H1 (cell line): ENCODE results near the gene KRTAP5-6.

Experiments used
- ASH2L ChIP-seq: fragments of 200-600, 300-600 bp; sonication (generic); IDR thresholded peaks from one replicate; pipeline ENCODE4 v1.7.1; 2017; ENCODE audit warnings: low read length
- CBX8 ChIP-seq: fragments of 300-800, 300-1000 bp; sonication (generic); IDR thresholded peaks from 2 replicates; pipeline ENCODE4 v1.7.1; 2016; ENCODE audit warnings: low read depth, low read length, borderline replicate concordance
- CREB1 ChIP-seq: IDR thresholded peaks from 2 replicates; pipeline ENCODE4 v1.6.1; 2012; ENCODE audit warnings: inconsistent platforms
- CTCF ChIP-seq, 3 experiments: IDR thresholded peaks; 1 replicate in 2 of 3; 2 replicates in 1 of 3; pipeline versions ENCODE4 v1.5.1 to v1.6.1; 2011; ENCODE audit warnings: low read length in 3 of 3, mild to moderate bottlenecking in 3 of 3, inconsistent platforms in 2 of 3, low read depth in 1 of 3, moderate library complexity in 1 of 3; ENCODE audit not compliant: insufficient read depth in 1 of 3; ENCODE audit errors: control extremely low read depth in 1 of 3
- EP300 ChIP-seq, 2 experiments: IDR thresholded peaks; 1 replicate in 1 of 2; 2 replicates in 1 of 2; pipeline ENCODE4 v1.6.1; 2011 to 2012; ENCODE audit warnings: low read depth in 2 of 2, low read length in 2 of 2, mild to moderate bottlenecking in 2 of 2, borderline replicate concordance in 1 of 2, inconsistent platforms in 1 of 2, moderate library complexity in 1 of 2
- JUN ChIP-seq: IDR thresholded peaks from 2 replicates; pipeline ENCODE4 v1.6.1; 2011; ENCODE audit warnings: low read depth, mild to moderate bottlenecking, improper control_type of control experiment, low read length
- MAFK ChIP-seq: IDR thresholded peaks from 2 replicates; pipeline ENCODE4 v1.6.1; 2012; ENCODE audit warnings: low read depth, mild to moderate bottlenecking, improper control_type of control experiment, low read length
- PHF8 ChIP-seq: fragments of 200-600 bp; sonication (generic); conservative IDR thresholded peaks from 2 replicates; pipeline ENCODE4 v1.7.1; 2012; ENCODE audit warnings: low read depth, mild to moderate bottlenecking, inconsistent platforms, low read length, moderate library complexity
- POLR2A ChIP-seq, 2 experiments: IDR thresholded peaks; 1 replicate in 1 of 2; 2 replicates in 1 of 2; pipeline ENCODE4 v1.6.1; 2011; ENCODE audit warnings: low read depth in 2 of 2, low read length in 2 of 2, mild to moderate bottlenecking in 2 of 2; ENCODE audit errors: control extremely low read depth in 1 of 2
- YY1 ChIP-seq: IDR thresholded peaks from 2 replicates; pipeline ENCODE4 v1.6.1; 2011; ENCODE audit warnings: low read depth, mild to moderate bottlenecking, low read length
- ZNF274 ChIP-seq: IDR thresholded peaks from 2 replicates; pipeline ENCODE4 v1.7.0; 2012; ENCODE audit warnings: low read length, borderline replicate concordance; ENCODE audit errors: extremely low read depth

- TF ChIP-seq CBX8: no peak
- TF ChIP-seq ZNF274: no peak
- TF ChIP-seq ASH2L: no peak
- no peak for TF ChIP-seq CTCF (IDR thresholded peaks at IDR 0.05; ENCODE audit: control extremely low read depth in 1 of 3, insufficient read depth in 1 of 3, low read depth in 1 of 3, low read length in 3 of 3)
- no peak for TF ChIP-seq MAFK
- no peak for TF ChIP-seq JUN
- no peak for TF ChIP-seq YY1
- no peak for TF ChIP-seq EP300 (IDR thresholded peaks at IDR 0.05; ENCODE audit: borderline replicate concordance in 1 of 2, low read depth in 2 of 2, low read length in 2 of 2)
- no peak for TF ChIP-seq CREB1
- no peak for TF ChIP-seq PHF8
- no peak for TF ChIP-seq POLR2A (IDR thresholded peaks at IDR 0.05; ENCODE audit: control extremely low read depth in 1 of 2, low read depth in 2 of 2, low read length in 2 of 2)
Observed at GRCh38 chr11:1702506-1702905, 5.5 kb downstream of the KRTAP5-6 start.
